Keratinocyte (primary cell): Measurements from ENCODE around the gene PTPA. TPM values are rescaled to one million over a fixed set of nuclear protein-coding genes. Genes with fewer than 3 reads are reported as not detected.

Source experiments
- DNase-seq: peaks from one replicate; pipeline ENCODE4 v3.0.0-alpha.2; 2011; ENCODE audit warnings: low read depth, missing footprints, low spot score
- FAIRE-seq: peaks from 2 replicates; lab custom pipeline; 2011; peaks lifted over from hg19 to GRCh38; lab: Jason Lieb, UNC
- H2AFZ ChIP-seq: 2 replicates; pipeline ENCODE4 v1.6.0; 2012; ENCODE audit warnings: low read length, control low read depth, inconsistent platforms; ENCODE audit not compliant: control insufficient read depth
- H3K27ac ChIP-seq: 2 replicates; pipeline ENCODE4 v1.5.1; 2011; ENCODE audit warnings: low read length; ENCODE audit not compliant: control insufficient read depth, insufficient read depth
- H3K27me3 ChIP-seq: 3 replicates; pipeline ENCODE4 v1.6.0; 2011; ENCODE audit warnings: low read length; ENCODE audit not compliant: control insufficient read depth, insufficient read depth; ENCODE audit errors: extremely low read depth
- H3K36me3 ChIP-seq, 2 experiments: 2 replicates in 1 of 2; 3 replicates in 1 of 2; pipeline ENCODE4 v1.5.1; 2011; ENCODE audit warnings: low read length in 2 of 2, mild to moderate bottlenecking in 1 of 2; ENCODE audit not compliant: control insufficient read depth in 2 of 2, insufficient read depth in 2 of 2; ENCODE audit errors: extremely low read depth in 1 of 2
- H3K4me1 ChIP-seq: 3 replicates; pipeline ENCODE4 v1.5.1; 2011; ENCODE audit warnings: low read length; ENCODE audit not compliant: control insufficient read depth, insufficient read depth; ENCODE audit errors: extremely low read depth
- H3K4me2 ChIP-seq: 3 replicates; pipeline ENCODE4 v1.6.0; 2011; ENCODE audit warnings: low read depth, low read length; ENCODE audit not compliant: control insufficient read depth, insufficient read depth; ENCODE audit errors: extremely low read depth
- H3K4me3 ChIP-seq, 3 experiments: fragments of 200-600 bp in 1 of 3; sonication (generic) in 1 of 3; 2 replicates in 2 of 3; 3 replicates in 1 of 3; pipeline ENCODE4 v1.5.1; 2011 to 2016; ENCODE audit warnings: low read length in 3 of 3, mild to moderate bottlenecking in 3 of 3, control low read depth in 2 of 3, inconsistent platforms in 1 of 3, low read depth in 1 of 3, mixed read lengths in 1 of 3, mixed run types in 1 of 3, moderate library complexity in 1 of 3; ENCODE audit not compliant: control insufficient read depth in 2 of 3, insufficient read depth in 2 of 3; ENCODE audit errors: extremely low read depth in 1 of 3
- H3K79me2 ChIP-seq: 2 replicates; pipeline ENCODE4 v1.6.0; 2012; ENCODE audit warnings: low read length; ENCODE audit not compliant: control insufficient read depth, insufficient read depth
- H3K9ac ChIP-seq: 3 replicates; pipeline ENCODE4 v1.6.0; 2011; ENCODE audit warnings: low read length; ENCODE audit not compliant: control insufficient read depth, insufficient read depth; ENCODE audit errors: extremely low read depth
- H3K9me1 ChIP-seq: 3 replicates; pipeline ENCODE4 v1.6.0; 2011; ENCODE audit warnings: low read length; ENCODE audit not compliant: control insufficient read depth, insufficient read depth; ENCODE audit errors: extremely low read depth
- H3K9me3 ChIP-seq: 2 replicates; pipeline ENCODE4 v1.5.1; 2012; ENCODE audit warnings: low read depth, low read length; ENCODE audit not compliant: control insufficient read depth
- H4K20me1 ChIP-seq: 3 replicates; pipeline ENCODE4 v1.6.0; 2011; ENCODE audit warnings: low read length; ENCODE audit not compliant: control insufficient read depth, insufficient read depth; ENCODE audit errors: extremely low read depth
- EZH2 ChIP-seq: IDR thresholded peaks from one replicate; pipeline ENCODE4 v1.6.1; 2012; ENCODE audit warnings: inconsistent platforms, mild to moderate bottlenecking, low read length, moderate library complexity
- dilution Hi-C: fragments of 300-500 bp; cut with MboI; formaldehyde crosslinking; loops from one replicate; pipeline ENCODE4 v1.7.0; 2020; ENCODE audit warnings: low sequenced_read_pairs; ENCODE audit not compliant: extremely low pct_ligation_motif_present
- polyA plus RNA-seq, 5 experiments: library from polyadenylated mRNA; depleted of rRNA in 3 of 5; stranded (reverse) in 3 of 5; stranded (forward) in 1 of 5; unstranded in 1 of 5; fragments of >200 nt; gene quantifications; 1 replicate in 1 of 5; 2 replicates in 3 of 5; 3 replicates in 1 of 5; pipeline versions ENCODE4 v1.2.1 to v1.2.3, GENCODE V29; 2011 to 2012; ENCODE audit warnings: missing spikeins in 2 of 5, low read depth in 1 of 5, low replicate concordance in 1 of 5
- TF ChIP-seq, protein P1 (sequence below), 3 experiments: IDR thresholded peaks in 1 of 3; conservative IDR thresholded peaks in 1 of 3; optimal IDR thresholded peaks in 1 of 3; 2 replicates in 2 of 3; 3 replicates in 1 of 3; pipeline versions ENCODE3 to v1.5.1; 2011; ENCODE audit warnings: low read length in 3 of 3, mild to moderate bottlenecking in 3 of 3, moderate library complexity in 2 of 3, control low read depth in 1 of 3, inconsistent platforms in 1 of 3; ENCODE audit not compliant: insufficient read depth in 2 of 3; ENCODE audit errors: extremely low read depth in 1 of 3

PTPA gene
- polyA plus RNA-seq, 1 donor (not counting 4 experiments of a cell fraction or from before 2014, with no cell fraction given), result 98.0 TPM

DNA sequence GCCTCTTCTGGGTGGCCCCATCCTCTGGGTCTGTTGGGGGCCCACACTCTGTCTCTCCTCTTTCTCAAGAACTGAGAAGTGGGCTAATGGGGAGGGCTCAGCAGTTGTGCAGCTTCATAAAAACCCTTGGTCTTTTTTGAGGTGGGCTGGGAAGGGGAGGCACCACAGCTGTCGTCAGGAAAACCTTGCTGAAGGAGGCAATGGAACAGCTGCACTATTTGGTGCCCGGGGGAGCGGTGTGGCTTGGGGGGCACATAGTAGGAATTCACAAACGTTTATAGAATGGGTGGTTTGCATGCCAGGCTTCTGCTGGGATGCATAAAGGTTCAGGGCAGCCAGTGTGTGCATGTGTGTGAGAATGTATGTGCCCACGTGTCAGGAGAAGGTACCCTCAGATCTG is 70.0 kb downstream of the PTPA start:
- Histone ChIP-seq H3K4me1 (peaks cover 4% of the 10 kb centered on the region), H4K20me1 (no peaks in the 10 kb centered on the region), H3K9ac (no peak overlapping the region), H3K27me3 (no peaks in the 10 kb centered on the region), H3K4me2 (no peak overlapping the region), H3K27ac (no peak overlapping the region), H3K4me3 (no peak overlapping the region), H3K79me2 (peaks cover 14% of the 10 kb centered on the region), H2AFZ (no peak overlapping the region), H3K9me1 (no peaks in the 10 kb centered on the region), H3K9me3 (no peaks in the 10 kb centered on the region), H3K36me3 (no peaks in the 10 kb centered on the region)
- dilution Hi-C loops, result no loop called here
- FAIRE-seq (no peak), DNase-seq (no peak)
- no peak for TF ChIP-seq EZH2

DNA sequence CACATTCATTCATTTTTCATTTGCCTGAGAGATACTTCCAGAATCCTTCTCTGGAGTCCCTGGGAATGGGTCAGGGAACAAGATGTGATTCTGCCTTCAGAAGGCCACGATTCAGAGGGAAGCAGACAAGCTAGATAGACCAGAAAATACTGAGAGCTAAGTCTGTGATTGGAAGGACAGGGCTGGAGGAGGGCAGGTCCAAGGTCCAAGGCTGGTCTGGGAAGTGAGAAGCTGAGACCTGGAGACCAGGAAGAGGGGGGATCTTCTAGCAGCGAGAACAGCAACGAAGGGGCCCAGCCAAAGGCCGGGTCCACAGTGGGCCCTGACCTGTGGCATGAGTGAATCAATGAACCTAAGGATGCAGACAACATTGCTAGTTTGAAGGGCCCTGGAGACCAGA is 70.9 kb downstream of the PTPA start:
- Histone ChIP-seq H3K36me3 (no peaks in the 10 kb centered on the region), H3K27me3 (no peaks in the 10 kb centered on the region), H3K4me3 (no peak overlapping the region), H2AFZ (no peak overlapping the region), H4K20me1 (no peaks in the 10 kb centered on the region), H3K4me2 (no peak overlapping the region), H3K9me1 (no peaks in the 10 kb centered on the region), H3K9ac (no peak overlapping the region), H3K79me2 (peaks cover 6% of the 10 kb centered on the region), H3K4me1 (peaks cover 4% of the 10 kb centered on the region), H3K9me3 (no peaks in the 10 kb centered on the region), H3K27ac (no peak overlapping the region)
- TF ChIP-seq, protein P1, sequence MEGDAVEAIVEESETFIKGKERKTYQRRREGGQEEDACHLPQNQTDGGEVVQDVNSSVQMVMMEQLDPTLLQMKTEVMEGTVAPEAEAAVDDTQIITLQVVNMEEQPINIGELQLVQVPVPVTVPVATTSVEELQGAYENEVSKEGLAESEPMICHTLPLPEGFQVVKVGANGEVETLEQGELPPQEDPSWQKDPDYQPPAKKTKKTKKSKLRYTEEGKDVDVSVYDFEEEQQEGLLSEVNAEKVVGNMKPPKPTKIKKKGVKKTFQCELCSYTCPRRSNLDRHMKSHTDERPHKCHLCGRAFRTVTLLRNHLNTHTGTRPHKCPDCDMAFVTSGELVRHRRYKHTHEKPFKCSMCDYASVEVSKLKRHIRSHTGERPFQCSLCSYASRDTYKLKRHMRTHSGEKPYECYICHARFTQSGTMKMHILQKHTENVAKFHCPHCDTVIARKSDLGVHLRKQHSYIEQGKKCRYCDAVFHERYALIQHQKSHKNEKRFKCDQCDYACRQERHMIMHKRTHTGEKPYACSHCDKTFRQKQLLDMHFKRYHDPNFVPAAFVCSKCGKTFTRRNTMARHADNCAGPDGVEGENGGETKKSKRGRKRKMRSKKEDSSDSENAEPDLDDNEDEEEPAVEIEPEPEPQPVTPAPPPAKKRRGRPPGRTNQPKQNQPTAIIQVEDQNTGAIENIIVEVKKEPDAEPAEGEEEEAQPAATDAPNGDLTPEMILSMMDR (optimal IDR thresholded peaks at IDR 0.05 in 1 of 3, IDR thresholded peaks at IDR 0.05 in 1 of 3, conservative IDR thresholded peaks at IDR 0.05 in 1 of 3; ENCODE audit: extremely low read depth in 1 of 3, insufficient read depth in 2 of 3, low read length in 3 of 3), result no peak
- no peak for TF ChIP-seq EZH2
- DNase-seq (no peak), FAIRE-seq (no peak)
- dilution Hi-C loops, result no loop called here
